Right atrium auricular region (tissue), 2 donors: ENCODE measurements around the gene GPC1. TPM values are rescaled to one million over a fixed set of nuclear protein-coding genes. Genes with fewer than 3 reads are reported as not detected.

Experiments used
- DNase-seq: peaks from one replicate; pipeline ENCODE4 v3.0.0-alpha.2; 2019; ENCODE audit warnings: low spot score
- H3K27ac ChIP-seq, 2 donors: fragments of 200-600 bp; sonication (generic); 1 replicate in 1 of 2; 2 replicates in 1 of 2; pipeline ENCODE4 v1.5.1; 2016 to 2019
- H3K27me3 ChIP-seq, 2 donors: fragments of 200-600 bp; sonication (generic); one replicate each; pipeline versions ENCODE4 v1.5.1 to v1.6.0; 2017 to 2019
- H3K36me3 ChIP-seq: fragments of 200-600 bp; sonication (generic); one replicate; pipeline ENCODE4 v1.5.1; 2016
- H3K4me1 ChIP-seq, 2 donors: fragments of 200-600 bp; sonication (generic); one replicate each; pipeline versions ENCODE4 v1.5.1 to v1.6.0; 2017 to 2019
- H3K4me3 ChIP-seq, 2 donors: fragments of 200-600 bp; sonication (generic); 1 replicate in 1 of 2; 2 replicates in 1 of 2; pipeline ENCODE4 v1.5.1; 2017 to 2019; ENCODE audit warnings: mild to moderate bottlenecking in 1 of 2, moderate library complexity in 1 of 2
- H3K9me3 ChIP-seq, 2 donors: fragments of 200-600 bp; sonication (generic); one replicate each; pipeline ENCODE4 v1.5.1; 2019
- CTCF ChIP-seq, 2 donors: fragments of 200-600 bp; sonication (generic); IDR thresholded peaks; one replicate each; pipeline ENCODE4 v1.5.1; 2019; ENCODE audit warnings: antibody characterized with exemption in 2 of 2
- total RNA-seq, 2 donors: library from RNA; depleted of rRNA; stranded (reverse); fragments of >200 nt; gene quantifications; one replicate each; pipeline ENCODE4 v1.1.0, GENCODE V29; 2016

Gene GPC1
- total RNA-seq, 2 donors from 2014 or later = 77.4 to 103 TPM

DNA sequence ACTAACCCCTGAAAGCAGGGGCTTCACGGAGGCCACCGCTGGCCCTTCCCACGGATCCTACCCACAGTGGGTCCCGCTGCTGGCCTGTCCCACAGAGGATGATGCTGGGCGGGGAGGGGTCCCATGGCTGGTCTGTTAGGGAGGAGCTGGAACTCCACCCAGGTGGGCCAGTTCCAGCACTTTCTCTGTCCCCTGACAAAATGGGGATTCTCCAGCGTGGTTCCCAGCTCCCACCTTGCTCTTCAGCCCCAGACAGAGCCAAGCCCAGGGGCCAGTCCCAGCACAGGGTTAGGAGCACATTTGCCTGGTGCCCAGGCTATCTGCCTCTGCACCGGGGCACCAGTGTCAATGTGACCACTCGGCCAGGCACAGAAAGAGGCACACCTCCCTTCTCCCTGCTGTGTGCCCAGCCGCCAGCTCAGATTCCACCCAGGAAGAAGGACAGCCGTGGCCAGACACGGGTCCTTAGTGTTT lies 72.4 kb downstream of the GPC1 start:
- no peak overlapping the region for H3K4me3 ChIP-seq
- H3K27ac ChIP-seq = no peak overlapping the region
- H3K27me3 ChIP-seq = no peaks in the 10 kb centered on the region
- peak; percentile 21 for DNase-seq
- no peaks in the 10 kb centered on the region for H3K9me3 ChIP-seq
- no peaks in the 10 kb centered on the region for H3K36me3 ChIP-seq
- TF ChIP-seq CTCF (IDR thresholded peaks at IDR 0.05) = no peak
- H3K4me1 ChIP-seq = no peaks in the 10 kb centered on the region

GRCh38 chr2:240508832-240509545 lies 73.5 kb downstream of the GPC1 start:
- Histone ChIP-seq H3K27ac (no peak overlapping the region), H3K36me3 (no peaks in the 10 kb centered on the region), H3K4me3 (no peak overlapping the region), H3K9me3 (no peaks in the 10 kb centered on the region), H3K27me3 (no peaks in the 10 kb centered on the region), H3K4me1 (peaks cover 0 to 5% of the 10 kb centered on the region in 2 donors)
- TF ChIP-seq CTCF (IDR thresholded peaks at IDR 0.05) = no peak
- DNase-seq = peak; percentile 18

DNA sequence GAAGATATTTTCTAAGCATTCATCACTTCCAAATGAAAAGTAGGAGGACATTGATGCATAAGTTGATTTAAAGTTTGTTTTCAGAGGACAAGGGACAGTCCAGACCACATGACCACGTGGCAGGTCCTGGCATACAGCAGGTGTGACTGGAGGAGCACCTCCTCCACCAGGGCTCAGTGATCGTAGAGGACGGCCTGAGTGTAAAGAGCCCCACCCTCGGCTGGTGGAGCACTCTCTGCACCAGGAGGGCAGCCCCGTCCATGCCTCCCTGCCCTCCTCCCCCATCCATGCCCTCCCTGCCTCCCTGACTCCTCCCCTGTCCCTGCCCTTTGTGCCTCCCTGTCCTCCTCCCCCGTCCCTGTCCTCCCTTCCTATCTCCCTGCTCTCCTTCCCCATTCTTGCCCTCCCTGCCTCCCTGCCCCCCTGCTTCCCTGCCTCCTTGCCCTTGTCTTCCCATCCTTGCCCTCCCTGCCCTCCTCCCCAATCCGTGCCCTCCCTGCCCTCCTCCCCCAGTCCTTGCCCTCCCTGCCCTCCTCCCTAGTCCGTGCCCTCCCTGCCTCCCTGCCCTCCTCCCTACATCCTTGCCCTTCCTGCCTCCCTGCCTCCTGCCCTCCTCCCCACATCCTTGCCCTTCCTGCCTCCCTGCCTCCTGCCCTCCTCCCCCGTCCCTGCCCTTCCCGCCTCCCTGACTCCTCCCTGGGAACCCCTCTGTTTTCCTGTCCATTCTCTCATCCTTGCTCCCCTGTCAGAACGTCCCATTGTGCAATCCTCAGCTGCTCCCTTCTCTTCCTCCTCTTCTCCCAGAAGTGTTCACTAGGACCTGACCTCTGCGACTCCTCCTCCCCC lies 74.4 kb downstream of the GPC1 start:
- peak; percentile 16 for DNase-seq
- H3K27me3 ChIP-seq = no peaks in the 10 kb centered on the region
- H3K4me3 ChIP-seq = no peak overlapping the region
- H3K36me3 ChIP-seq = no peaks in the 10 kb centered on the region
- no peak for TF ChIP-seq CTCF (IDR thresholded peaks at IDR 0.05)
- H3K4me1 ChIP-seq = peaks cover 0 to 9% of the 10 kb centered on the region in 2 donors
- no peaks in the 10 kb centered on the region for H3K9me3 ChIP-seq
- no peak overlapping the region for H3K27ac ChIP-seq

GRCh38 chr2:240510513-240511210 lies 75.2 kb downstream of the GPC1 start:
- no peak for TF ChIP-seq CTCF (IDR thresholded peaks at IDR 0.05)
- H3K4me1 ChIP-seq = peaks cover 0 to 9% of the 10 kb centered on the region in 2 donors
- no peak overlapping the region for H3K4me3 ChIP-seq
- no peaks in the 10 kb centered on the region for H3K9me3 ChIP-seq
- DNase-seq = peak; percentile 18
- no peaks in the 10 kb centered on the region for H3K27me3 ChIP-seq
- no peaks in the 10 kb centered on the region for H3K36me3 ChIP-seq
- no peak overlapping the region for H3K27ac ChIP-seq

GRCh38 chr2:240511351-240512108 lies 76.1 kb downstream of the GPC1 start:
- peaks cover 0 to 9% of the 10 kb centered on the region in 2 donors for H3K4me1 ChIP-seq
- peak; percentile 51 for DNase-seq
- H3K27me3 ChIP-seq = no peaks in the 10 kb centered on the region
- no peak overlapping the region for H3K27ac ChIP-seq
- no peak for TF ChIP-seq CTCF (IDR thresholded peaks at IDR 0.05)
- no peaks in the 10 kb centered on the region for H3K36me3 ChIP-seq
- no peaks in the 10 kb centered on the region for H3K9me3 ChIP-seq
- H3K4me3 ChIP-seq = no peak overlapping the region
